HepG2 (cell line): ENCODE results near the gene DIS3L2.

Source experiments
- BHLHE40 ChIP-seq: IDR thresholded peaks from 2 replicates; pipeline ENCODE4 v1.6.1; 2011; ENCODE audit warnings: low read length, improper control_type of control experiment
- CEBPB ChIP-seq: IDR thresholded peaks from 2 replicates; pipeline ENCODE4 v1.6.1; 2011; ENCODE audit warnings: low read depth, low read length, improper control_type of control experiment, borderline replicate concordance
- KMT2B ChIP-seq: IDR thresholded peaks from 2 replicates; pipeline ENCODE4 v1.6.1; 2016; ENCODE audit warnings: missing genetic modification reagents, missing compliant biosample characterization
- MED1 ChIP-seq: sonication (generic); formaldehyde crosslinking; IDR thresholded peaks from 2 replicates; pipeline ENCODE4 v1.4.0; 2020; ENCODE audit warnings: missing genetic modification reagents
- RBAK ChIP-seq: sonication (generic); formaldehyde crosslinking; IDR thresholded peaks from 2 replicates; pipeline ENCODE4 v1.5.1; 2020; ENCODE audit warnings: mild to moderate bottlenecking, missing genetic modification reagents
- SIN3A ChIP-seq: IDR thresholded peaks from 2 replicates; pipeline ENCODE4 v1.6.1; 2011; ENCODE audit warnings: low read depth, mild to moderate bottlenecking, control low read depth, low read length, borderline replicate concordance
- SUZ12 ChIP-seq: fragments of 150-350 bp; IDR thresholded peaks from 2 replicates; pipeline ENCODE4 v1.6.1; 2014; ENCODE audit warnings: low read depth, low read length
- TARDBP ChIP-seq: sonication (generic); formaldehyde crosslinking; IDR thresholded peaks from 2 replicates; pipeline ENCODE4 v1.8.0; 2022; ENCODE audit warnings: mild to moderate bottlenecking, missing genetic modification reagents
- ZNF10 ChIP-seq: sonication (generic); formaldehyde crosslinking; IDR thresholded peaks from 2 replicates; pipeline ENCODE4 v1.4.0; 2020; ENCODE audit warnings: mild to moderate bottlenecking, low read depth, missing genetic modification reagents, borderline replicate concordance
- ZNF781 ChIP-seq: sonication (generic); formaldehyde crosslinking; IDR thresholded peaks from 2 replicates; pipeline ENCODE4 v1.5.1; 2020; ENCODE audit warnings: borderline replicate concordance, mild to moderate bottlenecking, missing genetic modification reagents; ENCODE audit errors: not compliant biosample characterization
- TF ChIP-seq, protein P1 (sequence below): sonication (generic); formaldehyde crosslinking; IDR thresholded peaks from 2 replicates; pipeline ENCODE4 v1.4.0; 2020; ENCODE audit warnings: mild to moderate bottlenecking, missing genetic modification reagents, borderline replicate concordance
- TF ChIP-seq, protein P2 (sequence below): sonication (generic); formaldehyde crosslinking; IDR thresholded peaks from 2 replicates; pipeline ENCODE4 v1.5.0; 2020; ENCODE audit warnings: mild to moderate bottlenecking, missing genetic modification reagents, moderate library complexity
- TF ChIP-seq, protein P3 (sequence below), 2 experiments: sonication (generic) in 1 of 2; formaldehyde crosslinking in 1 of 2; IDR thresholded peaks; 2 replicates each; pipeline versions ENCODE4 v1.5.1 to v1.6.1; 2011 to 2020; ENCODE audit warnings: borderline replicate concordance in 1 of 2, low read depth in 1 of 2, low read length in 1 of 2, mild to moderate bottlenecking in 1 of 2, missing genetic modification reagents in 1 of 2, moderate library complexity in 1 of 2
- TF ChIP-seq, protein P4 (sequence below): sonication (generic); formaldehyde crosslinking; IDR thresholded peaks from 2 replicates; pipeline ENCODE4 v1.4.0; 2020; ENCODE audit warnings: missing genetic modification reagents

- TF ChIP-seq, protein P1, sequence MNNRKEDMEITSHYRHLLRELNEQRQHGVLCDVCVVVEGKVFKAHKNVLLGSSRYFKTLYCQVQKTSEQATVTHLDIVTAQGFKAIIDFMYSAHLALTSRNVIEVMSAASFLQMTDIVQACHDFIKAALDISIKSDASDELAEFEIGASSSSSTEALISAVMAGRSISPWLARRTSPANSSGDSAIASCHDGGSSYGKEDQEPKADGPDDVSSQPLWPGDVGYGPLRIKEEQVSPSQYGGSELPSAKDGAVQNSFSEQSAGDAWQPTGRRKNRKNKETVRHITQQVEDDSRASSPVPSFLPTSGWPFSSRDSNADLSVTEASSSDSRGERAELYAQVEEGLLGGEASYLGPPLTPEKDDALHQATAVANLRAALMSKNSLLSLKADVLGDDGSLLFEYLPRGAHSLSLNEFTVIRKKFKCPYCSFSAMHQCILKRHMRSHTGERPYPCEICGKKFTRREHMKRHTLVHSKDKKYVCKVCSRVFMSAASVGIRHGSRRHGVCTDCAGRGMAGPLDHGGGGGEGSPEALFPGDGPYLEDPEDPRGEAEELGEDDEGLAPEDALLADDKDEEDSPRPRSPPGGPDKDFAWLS (CRISPR knock-in tag), result no peak
- TF ChIP-seq ZNF781 (CRISPR knock-in tag) (no peak), CEBPB (no peak), SIN3A (no peak), MED1 (CRISPR knock-in tag) (no peak), BHLHE40 (no peak), SUZ12 (no peak), KMT2B (CRISPR knock-in tag) (no peak), TARDBP (CRISPR knock-in tag) (no peak), ZNF10 (no peak), RBAK (CRISPR knock-in tag) (no peak)
- TF ChIP-seq, protein P2, sequence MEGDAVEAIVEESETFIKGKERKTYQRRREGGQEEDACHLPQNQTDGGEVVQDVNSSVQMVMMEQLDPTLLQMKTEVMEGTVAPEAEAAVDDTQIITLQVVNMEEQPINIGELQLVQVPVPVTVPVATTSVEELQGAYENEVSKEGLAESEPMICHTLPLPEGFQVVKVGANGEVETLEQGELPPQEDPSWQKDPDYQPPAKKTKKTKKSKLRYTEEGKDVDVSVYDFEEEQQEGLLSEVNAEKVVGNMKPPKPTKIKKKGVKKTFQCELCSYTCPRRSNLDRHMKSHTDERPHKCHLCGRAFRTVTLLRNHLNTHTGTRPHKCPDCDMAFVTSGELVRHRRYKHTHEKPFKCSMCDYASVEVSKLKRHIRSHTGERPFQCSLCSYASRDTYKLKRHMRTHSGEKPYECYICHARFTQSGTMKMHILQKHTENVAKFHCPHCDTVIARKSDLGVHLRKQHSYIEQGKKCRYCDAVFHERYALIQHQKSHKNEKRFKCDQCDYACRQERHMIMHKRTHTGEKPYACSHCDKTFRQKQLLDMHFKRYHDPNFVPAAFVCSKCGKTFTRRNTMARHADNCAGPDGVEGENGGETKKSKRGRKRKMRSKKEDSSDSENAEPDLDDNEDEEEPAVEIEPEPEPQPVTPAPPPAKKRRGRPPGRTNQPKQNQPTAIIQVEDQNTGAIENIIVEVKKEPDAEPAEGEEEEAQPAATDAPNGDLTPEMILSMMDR (CRISPR knock-in tag), result no peak
- TF ChIP-seq, protein P3, sequence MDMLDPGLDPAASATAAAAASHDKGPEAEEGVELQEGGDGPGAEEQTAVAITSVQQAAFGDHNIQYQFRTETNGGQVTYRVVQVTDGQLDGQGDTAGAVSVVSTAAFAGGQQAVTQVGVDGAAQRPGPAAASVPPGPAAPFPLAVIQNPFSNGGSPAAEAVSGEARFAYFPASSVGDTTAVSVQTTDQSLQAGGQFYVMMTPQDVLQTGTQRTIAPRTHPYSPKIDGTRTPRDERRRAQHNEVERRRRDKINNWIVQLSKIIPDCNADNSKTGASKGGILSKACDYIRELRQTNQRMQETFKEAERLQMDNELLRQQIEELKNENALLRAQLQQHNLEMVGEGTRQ (IDR thresholded peaks at IDR 0.05; ENCODE audit: low read depth, low read length), result no peak
- TF ChIP-seq, protein P3 (CRISPR knock-in tag; IDR thresholded peaks at IDR 0.05; ENCODE audit: borderline replicate concordance), result no peak
- TF ChIP-seq, protein P4, sequence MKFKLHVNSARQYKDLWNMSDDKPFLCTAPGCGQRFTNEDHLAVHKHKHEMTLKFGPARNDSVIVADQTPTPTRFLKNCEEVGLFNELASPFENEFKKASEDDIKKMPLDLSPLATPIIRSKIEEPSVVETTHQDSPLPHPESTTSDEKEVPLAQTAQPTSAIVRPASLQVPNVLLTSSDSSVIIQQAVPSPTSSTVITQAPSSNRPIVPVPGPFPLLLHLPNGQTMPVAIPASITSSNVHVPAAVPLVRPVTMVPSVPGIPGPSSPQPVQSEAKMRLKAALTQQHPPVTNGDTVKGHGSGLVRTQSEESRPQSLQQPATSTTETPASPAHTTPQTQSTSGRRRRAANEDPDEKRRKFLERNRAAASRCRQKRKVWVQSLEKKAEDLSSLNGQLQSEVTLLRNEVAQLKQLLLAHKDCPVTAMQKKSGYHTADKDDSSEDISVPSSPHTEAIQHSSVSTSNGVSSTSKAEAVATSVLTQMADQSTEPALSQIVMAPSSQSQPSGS (CRISPR knock-in tag), result no peak
Observed at GRCh38 chr2:231968820-231969219, 7.3 kb downstream of the DIS3L2 start.
